HG03066 (cell line): ENCODE results near the gene TBL1X.
"Not testable (repeated sequence)": the region's sequence is repeated elsewhere in the genome, so short reads cannot be mapped to it uniquely, and the experiment has no call there.

Experiments used
- ATAC-seq: cut with Tn5 transposase; IDR thresholded peaks from one replicate; pipeline ENCODE4 v1.9.1; 2021; ENCODE audit warnings: low read depth; ENCODE audit not compliant: unreplicated experiment

TBL1X gene

DNA sequence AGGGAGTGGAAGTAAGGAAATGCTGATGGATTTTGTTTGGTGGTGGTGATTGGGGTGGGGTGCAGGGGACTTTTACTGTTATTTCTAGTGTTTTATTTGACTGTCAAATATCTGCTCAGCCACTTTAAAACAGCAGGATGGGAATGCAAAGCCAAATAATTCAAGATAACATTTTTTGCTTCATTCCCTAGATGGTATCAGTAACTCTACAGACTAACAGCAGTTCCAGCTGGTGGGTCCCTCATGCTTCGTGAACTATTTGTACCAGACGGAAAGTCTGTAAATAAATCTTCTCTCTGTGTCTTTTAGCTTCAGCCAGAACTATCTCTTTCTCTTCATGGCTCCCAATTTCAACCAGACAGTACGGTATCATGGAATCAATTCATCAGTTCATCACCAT is 273.3 kb downstream of the TBL1X start:
- ATAC-seq = no peak

DNA sequence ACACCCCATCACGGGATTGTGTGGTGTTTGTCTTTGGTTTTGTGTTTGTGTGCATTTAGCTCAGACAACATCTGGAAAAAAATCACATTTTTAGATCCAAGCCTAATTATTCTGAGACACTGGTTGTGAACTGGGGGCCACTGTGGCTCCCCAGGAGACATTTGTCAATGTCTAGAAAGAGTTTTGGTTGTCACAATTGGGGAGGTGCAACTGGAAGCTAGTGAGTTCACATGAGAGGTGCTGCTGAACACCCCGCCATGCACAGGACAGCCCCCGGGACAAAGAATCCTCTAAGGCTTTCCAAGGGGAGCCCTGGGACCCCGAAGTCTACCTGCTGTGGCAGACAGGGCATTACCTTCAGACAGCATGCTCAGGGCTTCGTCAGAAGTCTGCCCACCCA is 274.3 kb downstream of the TBL1X start:
- no peak for ATAC-seq

DNA sequence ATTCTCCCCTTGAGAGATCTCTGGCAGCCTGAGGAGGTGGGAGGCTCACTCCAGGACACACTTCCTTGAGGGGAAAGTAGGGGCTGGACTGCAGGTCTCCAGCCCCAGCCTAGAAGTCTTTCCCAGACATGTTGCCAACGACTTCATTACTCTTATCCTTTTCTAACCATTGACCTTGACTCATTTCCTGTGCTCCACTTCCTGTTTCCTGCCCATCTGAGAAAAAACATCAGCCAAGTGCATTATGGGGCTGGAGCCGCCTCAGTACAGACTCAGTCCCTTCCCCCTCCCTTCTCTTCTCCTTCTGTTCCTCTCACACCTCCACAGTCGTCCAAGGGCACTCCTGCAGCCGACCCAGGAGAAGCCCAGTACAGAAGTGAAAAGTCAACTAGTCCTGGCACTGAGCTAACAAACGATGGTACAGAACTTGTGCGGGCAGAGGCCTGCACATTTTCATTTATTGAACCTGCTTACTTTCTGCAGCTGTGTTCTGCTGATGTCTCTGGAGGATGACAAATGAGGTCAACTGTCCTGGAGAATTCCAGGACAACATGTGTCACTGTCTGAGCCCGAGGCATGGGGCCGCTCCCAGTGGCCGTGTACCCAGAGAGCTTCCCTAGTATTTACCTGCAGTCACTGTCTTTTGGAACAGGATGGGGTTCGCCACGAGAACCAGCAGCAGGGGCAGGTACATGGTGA is 280.7 kb downstream of the TBL1X start:
- ATAC-seq = no peak

DNA sequence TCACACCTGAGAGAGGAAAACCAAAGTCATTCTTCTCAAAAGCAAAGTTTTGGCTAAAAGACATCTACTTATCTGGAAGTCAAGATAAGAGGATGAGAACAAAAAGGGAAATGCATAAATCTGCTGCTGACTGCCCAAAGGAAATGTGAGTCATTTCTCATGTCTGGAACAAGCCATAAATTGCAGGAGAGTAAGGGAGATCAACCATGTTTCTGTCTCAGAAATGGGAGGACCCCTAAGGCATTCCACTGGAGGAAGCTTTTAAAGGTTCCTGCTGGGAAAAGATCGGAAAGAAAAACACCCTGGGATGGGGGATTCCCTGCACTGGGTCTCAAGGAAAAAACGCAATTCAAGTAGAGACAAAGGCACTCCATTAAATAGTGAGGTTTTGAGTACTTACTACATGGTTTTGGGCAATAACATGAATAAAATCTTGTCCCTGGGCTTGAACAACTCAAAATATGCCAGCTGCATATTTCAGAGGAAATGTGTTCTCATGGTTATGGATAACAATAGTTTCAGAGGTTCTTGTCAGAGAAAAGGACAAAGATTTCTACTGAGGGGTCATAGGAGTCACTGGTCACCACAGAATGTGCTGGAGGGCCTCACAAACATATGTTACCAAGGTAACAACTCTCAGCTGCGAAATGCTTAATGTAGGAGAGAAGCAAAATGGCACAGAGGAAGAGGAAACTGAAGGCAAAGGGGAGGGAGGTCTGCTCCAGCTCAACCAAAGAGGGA is 281.5 kb downstream of the TBL1X start:
- no peak for ATAC-seq

GRCh38 chrX:9747644-9748043 is 282.8 kb downstream of the TBL1X start:
- no peak for ATAC-seq

DNA sequence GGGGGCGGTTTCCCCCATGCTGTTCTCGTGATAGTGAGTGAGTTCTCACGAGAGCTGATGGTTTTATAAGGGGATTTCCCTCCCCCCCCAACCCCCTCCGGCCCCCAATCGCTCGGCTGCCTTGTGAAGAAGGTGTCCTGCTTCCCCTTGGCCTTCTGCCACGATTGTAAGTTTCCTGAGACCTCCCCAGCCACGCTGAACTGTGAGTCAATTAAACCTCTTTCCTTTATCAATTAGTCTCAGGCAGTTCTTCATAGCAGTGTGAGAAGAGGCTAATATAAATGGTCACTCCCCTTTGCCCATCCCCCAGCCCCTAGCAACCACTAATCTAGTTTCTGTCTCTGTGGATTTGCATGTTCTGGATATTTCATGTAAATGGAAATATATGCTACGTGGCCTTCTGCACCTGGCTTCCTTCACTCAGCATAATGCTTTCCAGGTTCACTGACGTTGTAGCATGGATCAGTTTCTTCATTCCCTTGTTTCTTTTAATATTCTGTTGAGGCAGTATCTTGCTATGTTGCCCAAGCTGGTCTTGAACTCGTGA is 284.4 kb downstream of the TBL1X start:
- no peak for ATAC-seq

DNA sequence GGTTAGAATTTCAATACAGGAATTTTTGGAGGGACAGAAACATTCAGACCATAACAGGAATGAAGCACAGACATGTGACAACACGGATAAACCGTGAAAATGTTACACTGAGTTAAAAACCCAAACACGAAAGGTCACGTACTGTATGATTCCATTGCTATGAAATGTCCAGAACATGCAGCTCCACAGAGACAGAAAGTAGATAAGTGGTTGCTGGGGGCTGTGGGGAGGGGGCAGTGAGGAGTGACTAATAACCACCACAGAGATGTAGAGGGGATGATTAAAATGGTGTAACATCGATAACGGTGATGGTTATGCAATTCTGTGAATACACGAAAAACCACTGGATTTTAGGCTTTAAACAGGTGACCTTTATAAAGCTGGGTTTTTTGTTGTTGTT is 292.5 kb downstream of the TBL1X start:
- no peak for ATAC-seq

DNA sequence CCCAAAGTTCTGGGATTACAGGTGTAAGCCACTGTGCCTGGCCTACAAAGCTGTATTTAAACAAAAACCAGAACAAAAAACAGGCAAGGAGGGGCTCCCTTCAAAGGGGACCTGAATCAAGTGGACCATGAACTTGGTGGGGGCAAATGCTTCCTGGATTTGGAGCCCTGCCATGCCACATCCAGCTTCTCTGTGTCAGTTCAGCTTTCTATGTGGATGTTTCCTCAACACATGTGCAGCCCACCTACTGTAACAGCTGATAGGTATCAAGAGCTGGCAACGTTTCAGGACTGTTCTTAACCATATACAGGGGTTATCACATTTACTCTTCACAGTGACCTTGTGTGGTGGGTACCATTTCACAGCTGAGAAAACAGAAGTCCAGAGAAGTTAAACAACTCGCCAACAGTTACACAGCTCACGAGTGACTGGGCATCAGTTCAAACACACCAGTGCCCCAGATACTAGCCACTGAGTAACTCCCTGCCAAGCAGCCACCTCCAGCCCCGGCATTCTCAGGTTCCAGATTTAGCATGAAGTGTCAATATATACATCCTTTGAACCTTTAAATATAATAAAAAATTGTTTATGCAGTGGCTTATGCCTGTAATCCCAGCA is 293.3 kb downstream of the TBL1X start:
- ATAC-seq = no peak

DNA sequence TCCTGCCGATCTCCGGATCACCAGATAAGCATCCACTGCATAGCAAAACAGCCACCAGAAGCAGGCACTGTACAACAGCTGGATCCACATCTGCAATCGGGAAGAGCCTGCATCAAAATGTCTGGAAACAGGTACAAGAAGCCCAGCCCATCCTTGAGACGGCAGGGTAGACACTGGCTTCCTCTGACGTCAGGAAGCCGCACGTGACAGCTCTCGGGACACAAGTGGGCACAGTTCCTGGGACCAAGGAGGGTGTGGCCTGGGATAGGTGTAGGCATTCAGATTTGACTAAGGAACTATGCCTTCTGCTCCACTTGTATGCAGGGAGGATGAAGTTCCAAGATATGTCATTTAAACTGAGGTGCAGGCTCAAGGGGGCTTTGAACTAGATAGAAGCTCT is 294.5 kb downstream of the TBL1X start:
- no peak for ATAC-seq

DNA sequence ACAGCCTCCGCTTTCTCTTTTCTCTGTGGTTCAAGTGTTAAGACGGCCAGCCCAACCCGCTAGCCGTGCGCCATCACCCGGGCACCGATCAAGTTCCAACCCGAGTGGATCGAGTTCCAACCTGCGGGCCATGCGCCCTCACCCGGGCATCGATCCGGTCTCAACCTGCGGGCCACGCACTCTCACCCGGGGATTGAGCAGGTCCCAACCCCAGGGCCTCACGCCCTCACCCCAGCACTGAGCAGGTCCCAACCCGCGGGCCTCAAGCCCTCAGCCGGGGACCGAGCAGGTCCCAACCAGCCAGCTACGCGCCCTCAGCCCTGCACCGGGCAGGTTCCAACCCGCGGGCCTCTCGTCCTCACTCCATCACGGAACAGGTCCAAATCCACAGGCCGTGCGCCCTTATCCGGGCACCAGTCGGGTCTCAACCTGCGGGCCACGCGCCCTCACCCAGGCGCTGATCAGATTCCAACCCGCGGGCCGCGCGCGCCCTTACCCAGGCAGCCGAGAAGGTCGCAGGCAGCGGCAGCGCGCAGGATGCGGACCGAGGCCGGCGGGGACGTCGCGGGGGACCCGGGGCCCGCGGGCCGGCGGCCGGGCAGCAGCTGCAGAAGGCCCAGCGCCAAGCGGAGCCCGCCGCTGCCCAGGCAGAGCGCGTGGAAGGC is 300.3 kb downstream of the TBL1X start:
- ATAC-seq = no peak

DNA sequence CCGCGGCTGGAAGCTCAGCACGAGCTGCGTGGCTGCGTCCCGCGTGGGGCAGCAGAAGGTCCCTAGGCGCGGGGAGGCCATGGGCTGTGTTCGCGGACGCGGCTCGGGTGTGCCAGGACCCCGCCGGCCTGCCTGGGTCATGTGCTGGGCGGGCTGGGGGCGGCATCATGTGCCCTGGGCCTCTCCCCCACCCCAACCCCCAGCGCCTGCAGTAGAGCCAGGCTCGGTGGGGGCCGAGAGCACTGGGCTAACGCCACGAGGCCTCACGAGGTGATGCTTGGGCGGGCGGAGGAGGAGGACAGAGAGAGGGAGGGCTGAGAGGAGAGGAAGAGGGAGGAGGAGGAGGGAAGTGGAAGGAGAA is 300.9 kb downstream of the TBL1X start, which contains the start of gene GPR143:
Gene GPR143, minus strand, starts transcription at position 111 of the 361 bp plus-strand sequence. Its CDS starts 30 bp downstream, at position 81.
- ATAC-seq = no peak

GRCh38 chrX:9767375-9767774 is 302.5 kb downstream of the TBL1X start:
- ATAC-seq = no peak

GRCh38 chrX:9768321-9768839 is 303.5 kb downstream of the TBL1X start:
- ATAC-seq = not testable (repeated sequence)

DNA sequence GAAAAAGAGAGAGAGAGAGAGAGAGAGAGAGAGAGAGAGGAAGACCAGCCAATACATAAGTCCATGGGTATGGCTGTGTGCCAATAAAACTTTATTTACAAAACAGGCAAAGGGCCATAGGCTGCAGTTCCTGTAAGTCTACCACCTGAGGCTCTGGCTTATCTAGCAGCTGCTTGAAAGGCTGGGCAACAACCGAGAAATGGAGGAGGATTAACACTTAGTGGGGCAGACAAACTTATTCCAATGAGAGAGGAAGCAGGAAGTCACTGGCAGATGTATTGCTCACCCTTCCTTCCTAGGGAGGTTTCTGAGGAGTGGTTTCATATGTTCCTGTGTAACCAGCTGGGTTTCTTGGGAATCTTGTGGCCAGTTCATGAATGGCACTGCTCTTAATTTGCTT is 305.5 kb downstream of the TBL1X start:
- ATAC-seq = no peak

DNA sequence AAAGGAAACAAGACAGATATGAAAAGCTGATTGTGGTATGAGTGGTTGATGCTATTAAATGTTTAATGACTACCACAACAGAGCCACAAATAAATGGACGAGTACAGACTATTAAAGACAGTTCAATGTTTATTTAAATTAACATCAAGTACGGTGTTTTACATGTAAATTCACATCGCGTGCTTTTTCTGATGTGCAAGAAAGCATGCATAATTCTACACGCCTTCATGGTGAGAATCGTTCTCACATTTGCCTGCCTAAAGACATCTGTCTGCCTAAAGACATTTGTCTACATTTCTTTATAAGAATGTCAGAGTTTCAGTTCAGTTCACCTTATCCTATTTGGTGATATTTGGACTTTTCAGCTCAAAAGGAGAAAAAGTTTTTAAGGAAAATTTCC is 308.1 kb downstream of the TBL1X start:
- no peak for ATAC-seq

DNA sequence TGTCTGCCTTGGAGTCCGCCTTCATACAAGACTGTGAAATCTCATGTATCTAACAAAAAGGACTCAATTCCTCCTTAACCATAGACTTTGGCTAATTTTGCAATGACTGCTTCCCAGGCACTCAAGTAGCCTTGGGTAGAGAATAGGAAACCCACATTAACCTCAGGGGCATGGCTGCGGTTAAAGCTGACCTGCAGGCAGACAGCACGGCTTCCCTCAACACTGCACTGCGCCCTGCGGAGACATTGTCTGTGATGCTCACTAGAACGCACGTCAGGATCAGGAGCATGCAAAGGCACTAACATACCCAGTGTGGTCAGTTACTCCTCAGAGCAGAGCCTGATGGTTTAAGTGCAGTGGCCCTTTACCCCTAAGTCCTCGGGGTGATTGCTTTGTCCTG is 311.1 kb downstream of the TBL1X start:
- no peak for ATAC-seq

GRCh38 chrX:9781941-9782340 is 317.1 kb downstream of the TBL1X start:
- ATAC-seq = no peak

DNA sequence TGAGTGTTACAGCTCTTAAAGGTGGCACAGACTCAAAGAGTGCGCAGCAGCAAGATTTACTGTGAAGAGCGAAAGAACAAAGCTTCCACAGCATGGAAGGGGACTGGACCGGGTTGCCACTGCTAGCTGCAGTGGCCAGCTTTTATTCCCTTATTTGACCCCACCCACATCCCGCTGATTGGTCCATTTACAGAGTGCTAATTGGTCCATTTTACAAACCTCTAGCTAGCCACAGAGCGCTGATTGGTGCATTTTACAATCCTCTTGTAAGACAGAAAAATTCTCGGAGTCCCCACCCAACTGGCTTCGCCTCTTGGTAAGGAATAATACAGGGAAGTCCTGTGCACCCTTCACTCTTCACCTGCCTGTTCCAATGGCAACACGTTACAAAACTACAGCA is 319.5 kb downstream of the TBL1X start:
- ATAC-seq = no peak

GRCh38 chrX:9785254-9785943 is 320.5 kb downstream of the TBL1X start:
- no peak for ATAC-seq
